Stimulated activated CD8-positive, alpha-beta memory T cell treated with anti-CD3 and anti-CD28 coated beads, Interleukin-7, amount 100 ng/mL, for 48 hours (primary cell): ENCODE measurements around the gene TBL2.
"Not testable (repeated sequence)": the region's sequence is repeated elsewhere in the genome, so short reads cannot be mapped to it uniquely, and the experiment has no call there.

Source experiments
- DNase-seq, 2 donors: peaks; one replicate each; pipeline ENCODE4 v3.0.0-alpha.2; 2020; ENCODE audit warnings: low read depth in 1 of 2; ENCODE audit errors: extremely low read depth in 1 of 2

Gene TBL2

GRCh38 chr7:73578342-73579128 is at the start of gene TBL2:
Gene TBL2, minus strand, starts transcription at chr7:73578579. Its CDS starts 30 bp downstream, at chr7:73578549.
- DNase-seq: peak; percentile 98

- no peak for DNase-seq
Observed at GRCh38 chr7:73626814-73627213, 48.4 kb upstream of the TBL2 start.

GRCh38 chr7:73625276-73625675 is 46.9 kb upstream of the TBL2 start:
- DNase-seq: no peak

- no peak for DNase-seq
Observed at GRCh38 chr7:73624669-73625001, 46.3 kb upstream of the TBL2 start.

- DNase-seq: peak; percentile 20 to 40
Observed at GRCh38 chr7:73623798-73624668, 45.7 kb upstream of the TBL2 start, which contains the start of gene MLXIPL. Gene MLXIPL, minus strand, starts transcription at chr7:73624522. Its CDS starts 30 bp downstream, at chr7:73624492.

GRCh38 chr7:73622909-73623797 is 44.8 kb upstream of the TBL2 start:
- DNase-seq: no peak

- DNase-seq: no peak
Observed at GRCh38 chr7:73622527-73622908, 44.1 kb upstream of the TBL2 start.

- DNase-seq: no peak
Observed at GRCh38 chr7:73621168-73622063, 43.0 kb upstream of the TBL2 start.

GRCh38 chr7:73619394-73619793 is 41.0 kb upstream of the TBL2 start:
- DNase-seq: not testable (repeated sequence)

GRCh38 chr7:73618538-73618937 is 40.2 kb upstream of the TBL2 start:
- DNase-seq: no peak

GRCh38 chr7:73617520-73617919 is 39.1 kb upstream of the TBL2 start:
- DNase-seq: not testable (repeated sequence)

- no peak for DNase-seq
Observed at GRCh38 chr7:73615886-73616285, 37.5 kb upstream of the TBL2 start.

- not testable (repeated sequence) for DNase-seq
Observed at GRCh38 chr7:73614937-73615336, 36.6 kb upstream of the TBL2 start.

GRCh38 chr7:73613954-73614735 is 35.8 kb upstream of the TBL2 start:
- no peak for DNase-seq

GRCh38 chr7:73612598-73613269 is 34.4 kb upstream of the TBL2 start:
- no peak for DNase-seq

GRCh38 chr7:73611017-73611555 is 32.7 kb upstream of the TBL2 start:
- no peak for DNase-seq

- no peak for DNase-seq
Observed at GRCh38 chr7:73610105-73610504, 31.7 kb upstream of the TBL2 start.

GRCh38 chr7:73607692-73607983 is 29.3 kb upstream of the TBL2 start:
- DNase-seq: not testable (repeated sequence)
